Measurements from ENCODE around the gene MPC1L.

The MPC1L gene

GRCh38 chrX:40671126-40671525 is 47.9 kb downstream of the MPC1L start:
- no peak overlapping the region for H2BK5ac ChIP-seq (ENCODE audit: low read length)
- no peak overlapping the region for H4K8ac ChIP-seq (ENCODE audit: low read depth, low read length)
- no peak overlapping the region for H2AK5ac ChIP-seq (ENCODE audit: low read depth, low read length)
- H3K23ac ChIP-seq (ENCODE audit: low read depth, low read length, poor library complexity): no peak overlapping the region
- WGBS, 2 donors (ENCODE audit: extremely low coverage in 2 of 2, insufficient read length in 2 of 2, insufficient replicate concordance in 1 of 2): no CpG with 5 or more reads among the region's 6 CpGs
- no peak overlapping the region for H3K18ac ChIP-seq (ENCODE audit: low read length)
- no peaks in the 10 kb centered on the region for H3K4me1 ChIP-seq (ENCODE audit: control insufficient read depth in 2 of 2, insufficient read depth in 1 of 2, low read depth in 1 of 2, low read length in 2 of 2)
- no peak overlapping the region for H2BK120ac ChIP-seq (ENCODE audit: low read depth, low read length)
- no peak for DNase-seq (ENCODE audit: low spot score)
- H2AFZ ChIP-seq (ENCODE audit: low read length): no peak overlapping the region
- no peak overlapping the region for H3K4ac ChIP-seq (ENCODE audit: low read length)
- H3K9me3 ChIP-seq (replicated peaks in 1 of 2; ENCODE audit: control insufficient read depth in 2 of 2, insufficient read depth in 1 of 2, low read depth in 1 of 2, low read length in 2 of 2): no peaks in the 10 kb centered on the region
- no peak overlapping the region for H3K27ac ChIP-seq (replicated peaks; ENCODE audit: low read length)
- H3K79me1 ChIP-seq (ENCODE audit: low read depth, low read length): peaks cover 1% of the 10 kb centered on the region
- H3K4me2 ChIP-seq (ENCODE audit: insufficient read depth, low read length, poor library complexity, severe bottlenecking): no peak overlapping the region
- H3K36me3 ChIP-seq (replicated peaks in 1 of 2; ENCODE audit: control insufficient read depth in 2 of 2, insufficient read depth in 2 of 2, low read length in 2 of 2): peaks cover 13 to 92% of the 10 kb centered on the region in 2 donors
- no peak overlapping the region for H3K14ac ChIP-seq (ENCODE audit: low read length)
- H4K91ac ChIP-seq (ENCODE audit: low read depth, low read length, poor library complexity): no peak overlapping the region
- H3K27me3 ChIP-seq (ENCODE audit: control insufficient read depth in 3 of 3, insufficient read depth in 3 of 3, low read depth in 1 of 3, low read length in 3 of 3): no peaks in the 10 kb centered on the region
- H2BK12ac ChIP-seq (ENCODE audit: low read length): no peak overlapping the region
- H3K4me3 ChIP-seq (ENCODE audit: low read length in 2 of 2): no peak overlapping the region
- no peak overlapping the region for H2BK15ac ChIP-seq (ENCODE audit: low read length)
- no peak overlapping the region for H3K9ac ChIP-seq (ENCODE audit: low read depth, low read length, poor library complexity)

Measured in neuronal stem cell (in vitro differentiated cells).